Right kidney (tissue), 1 donor: ENCODE data around the gene PAX2.

Experiments
- DNase-seq: peaks from one replicate; pipeline ENCODE4 v3.0.0-alpha.2; 2016

PAX2 gene

GRCh38 chr10:100723770-100724530, 21.4 kb upstream of the PAX2 start:
- peak; percentile 76 for DNase-seq

GRCh38 chr10:100724531-100725027, 20.8 kb upstream of the PAX2 start:
- peak; percentile 45 for DNase-seq

- peak; percentile 16 for DNase-seq
Measured at GRCh38 chr10:100725071-100725471, 20.3 kb upstream of the PAX2 start.

- DNase-seq: peak; percentile 9
Measured at GRCh38 chr10:100725869-100726426, 19.4 kb upstream of the PAX2 start.

- DNase-seq: no peak
Measured at GRCh38 chr10:100727808-100728207, 17.6 kb upstream of the PAX2 start.

GRCh38 chr10:100728928-100729861, 16.2 kb upstream of the PAX2 start:
- peak; percentile 76 for DNase-seq

- peak; percentile 80 for DNase-seq
Measured at GRCh38 chr10:100729862-100730724, 15.3 kb upstream of the PAX2 start.

GRCh38 chr10:100730725-100731406, 14.5 kb upstream of the PAX2 start:
- DNase-seq: peak; percentile 86

GRCh38 chr10:100731407-100732240, 13.8 kb upstream of the PAX2 start:
- DNase-seq: peak; percentile 78

GRCh38 chr10:100732241-100732596, 13.2 kb upstream of the PAX2 start:
- DNase-seq: peak; percentile 49

- peak; percentile 48 for DNase-seq
Measured at GRCh38 chr10:100733329-100733728, 12.1 kb upstream of the PAX2 start.

- DNase-seq: peak; percentile 54
Measured at GRCh38 chr10:100734295-100735086, 10.9 kb upstream of the PAX2 start.

- no peak for DNase-seq
Measured at GRCh38 chr10:100735087-100735336, 10.4 kb upstream of the PAX2 start.

GRCh38 chr10:100735337-100736143, 9.8 kb upstream of the PAX2 start:
- peak; percentile 81 for DNase-seq

- peak; percentile 69 for DNase-seq
Measured at GRCh38 chr10:100736144-100736808, 9.1 kb upstream of the PAX2 start.

GRCh38 chr10:100736809-100737354, 8.5 kb upstream of the PAX2 start:
- DNase-seq: no peak

GRCh38 chr10:100737355-100738054, 7.9 kb upstream of the PAX2 start:
- DNase-seq: peak; percentile 79
